ENCODE data around the gene ARHGAP10.

Gene ARHGAP10

DNA sequence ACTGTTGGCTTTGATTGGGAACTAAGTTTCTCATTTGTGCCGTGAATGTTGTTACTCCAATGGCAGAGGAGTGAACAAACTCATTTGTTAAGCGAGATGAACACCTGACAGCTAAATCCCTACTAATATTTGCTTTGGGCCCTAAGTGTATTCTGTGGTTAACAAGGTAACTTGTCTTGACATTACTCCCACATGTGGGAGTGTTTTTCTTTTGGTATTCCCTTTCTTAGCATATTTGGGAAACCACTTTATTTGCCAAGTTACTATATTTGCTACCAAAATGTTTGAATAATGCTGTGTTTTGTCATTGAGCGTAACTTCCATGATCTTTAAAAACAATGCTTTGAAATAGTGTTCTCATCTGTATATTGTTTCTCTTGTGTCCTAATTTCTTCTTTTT lies 82.5 kb downstream of the ARHGAP10 start:
- TF ChIP-seq, protein P1, sequence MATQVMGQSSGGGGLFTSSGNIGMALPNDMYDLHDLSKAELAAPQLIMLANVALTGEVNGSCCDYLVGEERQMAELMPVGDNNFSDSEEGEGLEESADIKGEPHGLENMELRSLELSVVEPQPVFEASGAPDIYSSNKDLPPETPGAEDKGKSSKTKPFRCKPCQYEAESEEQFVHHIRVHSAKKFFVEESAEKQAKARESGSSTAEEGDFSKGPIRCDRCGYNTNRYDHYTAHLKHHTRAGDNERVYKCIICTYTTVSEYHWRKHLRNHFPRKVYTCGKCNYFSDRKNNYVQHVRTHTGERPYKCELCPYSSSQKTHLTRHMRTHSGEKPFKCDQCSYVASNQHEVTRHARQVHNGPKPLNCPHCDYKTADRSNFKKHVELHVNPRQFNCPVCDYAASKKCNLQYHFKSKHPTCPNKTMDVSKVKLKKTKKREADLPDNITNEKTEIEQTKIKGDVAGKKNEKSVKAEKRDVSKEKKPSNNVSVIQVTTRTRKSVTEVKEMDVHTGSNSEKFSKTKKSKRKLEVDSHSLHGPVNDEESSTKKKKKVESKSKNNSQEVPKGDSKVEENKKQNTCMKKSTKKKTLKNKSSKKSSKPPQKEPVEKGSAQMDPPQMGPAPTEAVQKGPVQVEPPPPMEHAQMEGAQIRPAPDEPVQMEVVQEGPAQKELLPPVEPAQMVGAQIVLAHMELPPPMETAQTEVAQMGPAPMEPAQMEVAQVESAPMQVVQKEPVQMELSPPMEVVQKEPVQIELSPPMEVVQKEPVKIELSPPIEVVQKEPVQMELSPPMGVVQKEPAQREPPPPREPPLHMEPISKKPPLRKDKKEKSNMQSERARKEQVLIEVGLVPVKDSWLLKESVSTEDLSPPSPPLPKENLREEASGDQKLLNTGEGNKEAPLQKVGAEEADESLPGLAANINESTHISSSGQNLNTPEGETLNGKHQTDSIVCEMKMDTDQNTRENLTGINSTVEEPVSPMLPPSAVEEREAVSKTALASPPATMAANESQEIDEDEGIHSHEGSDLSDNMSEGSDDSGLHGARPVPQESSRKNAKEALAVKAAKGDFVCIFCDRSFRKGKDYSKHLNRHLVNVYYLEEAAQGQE (IDR thresholded peaks at IDR 0.05; ENCODE audit: low read depth) = no peak
- TF ChIP-seq USF1 (IDR thresholded peaks at IDR 0.05) = no peak

DNA sequence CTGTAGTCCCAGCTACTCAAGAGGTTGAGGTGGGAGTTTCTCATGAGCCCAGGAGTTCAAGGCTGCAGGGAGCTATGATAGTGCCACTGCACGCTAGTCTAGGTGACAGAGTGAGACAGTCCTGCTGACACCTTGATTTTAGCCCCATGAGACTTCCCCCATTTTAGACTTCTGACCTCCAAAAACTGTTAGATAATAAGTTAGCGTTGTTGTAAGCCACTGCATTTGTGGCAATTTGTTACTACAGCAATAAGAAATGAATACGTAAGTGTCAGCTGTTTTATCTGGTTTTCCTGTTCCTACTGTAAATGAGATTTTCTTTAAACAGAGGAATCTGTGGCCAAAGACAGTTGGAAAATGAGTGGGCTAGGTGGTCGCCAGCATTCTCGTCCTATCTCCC lies 83.9 kb downstream of the ARHGAP10 start:
- TF ChIP-seq TEAD4 (IDR thresholded peaks at IDR 0.05) (no peak), EP300 (IDR thresholded peaks at IDR 0.05; ENCODE audit: borderline replicate concordance) (no peak), NFIC (IDR thresholded peaks at IDR 0.05) (no peak), TAF1 (IDR thresholded peaks at IDR 0.05; ENCODE audit: low read depth) (no peak), TCF12 (IDR thresholded peaks at IDR 0.05; ENCODE audit: low read depth) (no peak), USF1 (IDR thresholded peaks at IDR 0.05) (no peak), YY1 (IDR thresholded peaks at IDR 0.05; ENCODE audit: low read depth) (no peak), CREB1 (IDR thresholded peaks at IDR 0.05; ENCODE audit: low read depth) (no peak), ZBTB7A (IDR thresholded peaks at IDR 0.05; ENCODE audit: low read depth) (no peak), EGR1 (IDR thresholded peaks at IDR 0.05) (no peak), FOXM1 (IDR thresholded peaks at IDR 0.05; ENCODE audit: borderline replicate concordance, low read depth) (no peak)
- TF ChIP-seq, protein P2, sequence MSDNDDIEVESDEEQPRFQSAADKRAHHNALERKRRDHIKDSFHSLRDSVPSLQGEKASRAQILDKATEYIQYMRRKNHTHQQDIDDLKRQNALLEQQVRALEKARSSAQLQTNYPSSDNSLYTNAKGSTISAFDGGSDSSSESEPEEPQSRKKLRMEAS (IDR thresholded peaks at IDR 0.05) = no peak
- TF ChIP-seq, protein P1 (IDR thresholded peaks at IDR 0.05; ENCODE audit: low read depth) = no peak

GRCh38 chr4:147816382-147817254 lies 84.7 kb downstream of the ARHGAP10 start:
- TF ChIP-seq EP300 (IDR thresholded peaks at IDR 0.05; ENCODE audit: borderline replicate concordance) = no peak
- TF ChIP-seq YY1 (IDR thresholded peaks at IDR 0.05; ENCODE audit: low read depth) = no peak
- TF ChIP-seq, protein P1 (IDR thresholded peaks at IDR 0.05; ENCODE audit: low read depth) = no peak
- TF ChIP-seq CEBPB (IDR thresholded peaks at IDR 0.05) = no peak
- no peak for TF ChIP-seq USF1 (IDR thresholded peaks at IDR 0.05)
- no peak for TF ChIP-seq FOXM1 (IDR thresholded peaks at IDR 0.05; ENCODE audit: borderline replicate concordance, low read depth)
- no peak for TF ChIP-seq RAD21 (IDR thresholded peaks at IDR 0.05; ENCODE audit: low read depth)
- no peak for TF ChIP-seq CREB1 (IDR thresholded peaks at IDR 0.05; ENCODE audit: low read depth)
- no peak for TF ChIP-seq TEAD4 (IDR thresholded peaks at IDR 0.05)
- no peak for TF ChIP-seq ZBTB7A (IDR thresholded peaks at IDR 0.05; ENCODE audit: low read depth)

GRCh38 chr4:147820975-147821374 lies 89.1 kb downstream of the ARHGAP10 start:
- TF ChIP-seq NFIC (IDR thresholded peaks at IDR 0.05) (no peak), USF1 (IDR thresholded peaks at IDR 0.05) (no peak), CEBPB (IDR thresholded peaks at IDR 0.05) (no peak), RAD21 (IDR thresholded peaks at IDR 0.05; ENCODE audit: low read depth) (no peak), TEAD4 (IDR thresholded peaks at IDR 0.05) (no peak), FOXM1 (IDR thresholded peaks at IDR 0.05; ENCODE audit: borderline replicate concordance, low read depth) (no peak), EGR1 (IDR thresholded peaks at IDR 0.05) (no peak), TCF12 (IDR thresholded peaks at IDR 0.05; ENCODE audit: low read depth) (no peak), EP300 (IDR thresholded peaks at IDR 0.05; ENCODE audit: borderline replicate concordance) (no peak), ZBTB7A (IDR thresholded peaks at IDR 0.05; ENCODE audit: low read depth) (no peak), YY1 (IDR thresholded peaks at IDR 0.05; ENCODE audit: low read depth) (no peak)
- TF ChIP-seq, protein P1 (IDR thresholded peaks at IDR 0.05; ENCODE audit: low read depth) = no peak
- TF ChIP-seq, protein P2 (IDR thresholded peaks at IDR 0.05) = no peak
